Measurements from ENCODE around the gene PLD5. TPM values are rescaled to one million over a fixed set of nuclear protein-coding genes. Genes with fewer than 3 reads are reported as not detected.
"Not testable (repeated sequence)": the region's sequence is repeated elsewhere in the genome, so short reads cannot be mapped to it uniquely, and the experiment has no call there.

PLD5 gene
- total RNA-seq, 2 donors from 2014 or later = 0.05 TPM; not detected in 1

DNA sequence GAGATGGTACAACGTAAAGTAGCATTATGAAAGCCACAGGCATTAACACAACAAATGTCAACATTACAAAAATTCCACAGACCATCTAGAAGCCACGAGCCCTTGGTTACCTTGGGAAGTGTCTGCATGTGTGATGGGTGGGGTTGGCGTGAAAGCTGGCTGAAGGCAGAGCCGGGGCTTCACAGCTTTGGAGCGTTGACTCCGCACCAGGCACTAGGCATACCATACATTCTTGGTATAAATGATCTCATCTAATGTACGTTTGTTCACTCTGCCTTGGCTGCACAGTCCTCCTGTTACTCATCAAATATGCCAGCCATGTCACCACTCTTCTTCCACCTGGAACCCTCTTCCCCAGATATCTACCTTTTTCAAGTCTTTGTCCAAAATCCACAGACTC is 202.5 kb downstream of the PLD5 start:
- intact Hi-C loops (cut with DNase I); ATAC-seq; DNase-seq: not testable (repeated sequence)

- ATAC-seq = no peak
These were observed 206.4 kb downstream of the PLD5 start for GRCh38 chr1:242318140-242318539.

DNA sequence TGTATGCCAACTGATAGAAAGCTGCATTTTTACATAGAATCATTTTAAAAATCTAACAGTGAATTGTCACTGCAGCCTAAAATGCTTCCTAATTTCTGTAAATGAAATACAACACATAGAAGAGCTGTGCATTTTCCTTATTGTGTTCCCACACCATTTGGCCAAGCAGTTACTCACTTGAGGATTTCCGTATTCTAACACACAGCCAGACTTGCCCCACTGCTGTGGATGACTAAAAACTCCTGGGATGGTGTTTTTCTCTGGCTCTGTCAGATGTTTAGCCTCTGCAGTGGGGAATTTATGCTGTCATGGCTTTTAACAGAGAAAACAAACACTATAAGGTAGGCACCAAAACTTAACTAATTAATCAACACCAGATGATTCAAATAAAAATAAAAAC is 209.6 kb downstream of the PLD5 start:
- intact Hi-C loops (cut with DNase I); DNase-seq; ATAC-seq: not testable (repeated sequence)

More at GRCh38 chr1:242318140-242318539, 206.4 kb downstream of the PLD5 start:
- intact Hi-C loops (cut with DNase I) = no loop called here
- no peak for DNase-seq

- intact Hi-C loops (cut with DNase I); DNase-seq; ATAC-seq: not testable (repeated sequence)
These were observed 210.3 kb downstream of the PLD5 start for GRCh38 chr1:242314085-242314649.

GRCh38 chr1:242308681-242309080 is 215.8 kb downstream of the PLD5 start:
- intact Hi-C loops (cut with DNase I); ATAC-seq; DNase-seq: not testable (repeated sequence)

- intact Hi-C loops (cut with DNase I); ATAC-seq; DNase-seq: not testable (repeated sequence)
These were observed 230.7 kb downstream of the PLD5 start for GRCh38 chr1:242293781-242294180.

DNA sequence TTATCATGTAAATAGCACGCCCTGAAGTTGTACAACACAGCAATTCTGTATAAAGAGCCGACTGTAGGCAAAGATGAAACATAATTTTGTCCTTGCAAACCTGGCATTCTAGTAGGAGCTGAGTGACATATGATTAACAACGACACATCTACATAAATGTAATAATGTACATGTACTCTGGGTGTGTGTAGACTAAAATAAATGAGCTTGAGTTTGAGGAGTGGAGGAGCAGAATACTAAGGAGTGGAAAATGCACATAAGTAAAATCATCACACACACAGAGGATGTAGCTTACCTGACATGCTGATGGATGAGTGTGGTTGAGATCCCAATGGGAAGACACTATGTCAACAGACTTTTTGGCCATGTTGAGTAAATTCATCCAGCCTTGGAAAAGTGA is 236.4 kb downstream of the PLD5 start:
- DNase-seq; ATAC-seq; intact Hi-C loops (cut with DNase I): not testable (repeated sequence)

DNA sequence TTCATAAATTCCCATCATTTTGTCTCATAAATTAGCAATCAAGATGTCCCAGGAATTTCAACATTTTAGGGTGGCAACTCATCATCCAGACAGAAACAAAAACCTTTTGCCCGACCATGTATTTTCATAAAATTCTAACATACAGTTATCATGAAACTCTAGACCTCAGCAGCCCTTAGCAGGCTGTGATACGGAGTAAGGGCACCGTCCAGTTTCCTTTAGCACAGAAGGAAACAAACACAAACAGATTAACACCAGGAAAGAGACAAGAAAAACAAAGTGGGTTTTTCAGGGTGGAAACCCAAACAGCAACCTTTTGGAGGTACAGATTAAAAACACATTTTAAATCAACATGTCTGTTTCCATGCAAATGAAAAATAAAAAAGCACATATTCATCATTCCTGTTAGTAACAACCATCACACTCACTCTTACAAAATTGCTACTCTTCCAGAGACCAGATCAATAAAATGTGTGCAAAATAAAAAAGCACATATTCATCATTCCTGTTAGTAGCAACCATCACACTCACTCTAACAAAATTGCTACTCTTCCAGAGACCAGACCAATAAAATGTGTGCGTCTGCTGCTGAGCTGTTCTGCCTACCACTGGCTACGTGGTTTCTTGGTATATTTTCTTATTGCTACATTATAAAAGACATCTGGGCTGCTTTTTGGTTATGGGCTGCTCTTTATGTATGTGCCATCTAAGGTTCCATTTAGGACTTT is 241.6 kb downstream of the PLD5 start:
- DNase-seq; intact Hi-C loops (cut with DNase I); ATAC-seq: not testable (repeated sequence)

- intact Hi-C loops (cut with DNase I); ATAC-seq; DNase-seq: not testable (repeated sequence)
These were observed 246.1 kb downstream of the PLD5 start for GRCh38 chr1:242278406-242278805.

- ATAC-seq; intact Hi-C loops (cut with DNase I); DNase-seq: not testable (repeated sequence)
These were observed 247.7 kb downstream of the PLD5 start for GRCh38 chr1:242276769-242277168.

DNA sequence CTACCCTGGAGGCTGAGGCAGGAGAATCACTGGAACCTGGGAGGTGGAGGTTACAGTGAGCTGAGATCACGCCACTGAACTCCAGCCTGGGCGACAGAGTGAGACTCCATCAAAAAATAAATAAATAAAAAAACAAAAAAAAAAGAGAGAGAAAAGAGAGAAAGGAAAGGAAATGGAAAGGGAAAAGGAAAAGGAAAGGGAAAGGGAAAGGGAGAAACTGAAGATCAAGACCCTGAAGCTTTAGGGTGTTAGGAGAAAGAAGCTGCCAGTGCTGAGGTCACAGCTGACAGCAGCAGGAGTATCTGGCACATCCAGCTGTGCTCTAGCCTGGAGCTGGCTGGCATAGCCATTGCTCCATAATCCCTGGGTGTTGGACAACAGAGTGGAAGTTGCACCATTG is 257.5 kb downstream of the PLD5 start:
- ATAC-seq; DNase-seq; intact Hi-C loops (cut with DNase I): not testable (repeated sequence)

GRCh38 chr1:242264419-242264818 is 260.1 kb downstream of the PLD5 start:
- DNase-seq; intact Hi-C loops (cut with DNase I); ATAC-seq: not testable (repeated sequence)

DNA sequence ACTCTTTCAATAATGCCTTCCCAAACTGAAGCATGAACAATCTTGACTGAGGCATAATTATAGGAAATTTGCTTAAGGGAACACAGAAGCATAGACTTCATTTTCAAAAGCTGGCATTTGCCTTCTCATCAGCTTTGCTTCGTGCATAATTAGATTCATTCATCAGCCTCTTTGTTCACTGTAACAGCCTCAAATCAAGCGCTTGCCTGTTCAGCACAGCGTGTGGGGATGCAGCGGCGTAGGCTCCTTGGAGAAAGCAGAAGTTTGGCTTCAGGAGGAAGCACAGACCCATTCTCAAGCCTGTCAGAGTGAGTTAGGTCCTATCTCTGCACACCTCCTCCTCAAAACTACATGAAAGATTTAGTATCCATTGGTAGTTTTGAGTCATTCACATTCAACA is 279.2 kb downstream of the PLD5 start:
- intact Hi-C loops (cut with DNase I) = no loop called here
- ATAC-seq = no peak

GRCh38 chr1:242243472-242243871 is 281.0 kb downstream of the PLD5 start:
- intact Hi-C loops (cut with DNase I) = no loop called here
- ATAC-seq (peak in 1 of 2 donors; percentile 21), DNase-seq (no peak)

More for the DNA sequence above, 279.2 kb downstream of the PLD5 start:
- no peak for DNase-seq

DNA sequence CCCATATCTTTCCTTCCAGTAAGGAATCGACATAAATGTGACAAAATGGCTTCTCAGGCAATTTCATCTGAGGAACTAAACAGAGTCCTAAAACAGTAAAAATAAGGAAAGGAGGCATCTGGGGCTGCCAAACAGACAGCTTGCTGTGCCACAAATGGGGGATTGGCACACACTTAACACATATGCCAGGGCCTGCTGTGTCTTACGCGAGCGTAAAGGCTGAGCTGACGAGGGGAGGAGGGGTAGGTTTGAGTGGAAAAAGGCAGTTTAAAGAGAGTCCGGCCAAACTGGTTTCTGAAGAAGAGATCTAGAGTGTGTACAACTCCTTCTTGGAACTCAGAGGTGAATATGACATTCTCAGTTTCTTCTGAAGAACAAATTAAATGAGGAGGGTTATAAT is 281.5 kb downstream of the PLD5 start:
- DNase-seq (no peak), ATAC-seq (no peak)
- intact Hi-C loops (cut with DNase I) = no loop called here

DNA sequence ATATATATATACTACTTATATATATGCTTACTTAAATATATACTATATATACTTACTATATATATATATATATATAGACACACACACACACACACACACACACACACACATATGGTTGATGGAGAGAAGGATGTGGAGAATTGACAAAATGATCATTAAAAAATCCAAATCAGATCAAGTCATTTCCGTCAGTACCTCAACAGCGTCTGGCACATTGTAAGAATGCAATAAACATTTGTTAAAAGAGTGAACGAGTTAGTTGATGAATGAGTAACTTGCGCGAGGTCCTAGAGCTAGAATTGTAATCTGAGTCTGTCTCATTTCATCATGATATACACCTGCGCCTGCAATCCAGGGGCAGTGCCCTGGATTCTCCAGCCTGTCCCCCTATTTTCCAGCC is 282.6 kb downstream of the PLD5 start:
- DNase-seq = no peak
- intact Hi-C loops (cut with DNase I) = no loop called here
- ATAC-seq = no peak

GRCh38 chr1:242240691-242241090 is 283.8 kb downstream of the PLD5 start:
- intact Hi-C loops (cut with DNase I) = no loop called here
- no peak for ATAC-seq
- no peak for DNase-seq

DNA sequence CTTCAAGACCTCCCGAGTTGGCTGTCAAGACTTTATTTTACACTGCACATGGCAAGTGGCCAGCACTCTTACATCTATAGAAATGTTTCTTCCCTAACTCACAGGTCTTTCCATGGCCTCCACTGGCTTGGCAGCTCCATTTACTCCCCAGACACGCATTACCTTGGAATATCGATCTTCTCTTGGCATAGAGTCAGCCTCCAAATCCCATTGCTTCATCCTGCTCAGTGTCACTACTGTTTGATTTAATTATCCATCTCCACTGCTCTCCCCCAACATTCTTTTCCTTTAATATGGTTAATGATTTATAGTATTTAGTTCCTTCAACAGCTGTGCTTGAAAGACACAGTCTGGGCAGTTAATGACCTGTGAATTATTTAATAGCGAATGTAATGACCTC is 284.4 kb downstream of the PLD5 start:
- no peak for ATAC-seq
- DNase-seq = no peak
- intact Hi-C loops (cut with DNase I) = no loop called here

DNA sequence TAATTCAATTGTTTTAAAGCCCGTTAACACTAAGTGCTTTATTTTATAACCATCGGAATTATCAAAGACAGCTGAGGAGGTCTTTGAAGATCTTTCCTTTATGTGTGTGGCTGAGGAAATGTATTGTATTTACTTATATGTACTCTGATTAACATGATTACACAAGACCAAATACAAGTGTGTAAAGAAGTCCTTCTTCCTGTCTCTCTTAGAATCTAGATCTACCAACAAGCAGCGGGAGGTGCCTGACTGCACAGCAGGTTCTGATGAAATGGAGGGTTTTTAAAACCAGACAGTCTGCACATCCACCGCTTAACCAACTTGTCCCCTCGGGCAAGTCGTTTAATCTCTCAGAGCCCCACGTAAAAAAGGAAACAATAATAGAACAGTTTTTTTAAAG is 285.1 kb downstream of the PLD5 start:
- DNase-seq = no peak
- intact Hi-C loops (cut with DNase I) = no loop called here
- ATAC-seq = no peak

GRCh38 chr1:242237051-242237450 is 287.4 kb downstream of the PLD5 start:
- intact Hi-C loops (cut with DNase I) = no loop called here
- DNase-seq (no peak), ATAC-seq (no peak)

DNA sequence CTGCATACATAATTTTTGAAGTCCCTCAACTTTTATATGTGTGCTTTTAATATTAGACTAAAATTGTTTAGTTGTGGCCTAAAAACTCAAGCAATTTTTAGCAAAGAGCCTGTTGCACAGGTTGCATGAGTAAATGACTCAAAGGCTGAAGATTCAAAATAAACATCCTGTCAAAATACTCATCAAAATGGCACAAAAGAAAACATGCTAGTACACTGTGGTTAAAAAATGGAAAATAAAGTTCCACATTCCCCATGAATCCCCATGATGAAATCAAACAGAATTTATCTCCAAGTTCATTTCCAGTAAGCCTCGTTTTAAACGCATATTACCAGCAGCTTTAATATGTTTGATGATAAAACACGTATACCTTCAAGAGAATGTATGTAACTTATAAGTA is 295.5 kb downstream of the PLD5 start:
- ATAC-seq = no peak
- intact Hi-C loops (cut with DNase I) = no loop called here

More for the DNA sequence above, 295.5 kb downstream of the PLD5 start:
- DNase-seq = no peak
